GM23248 (cell line): ENCODE results near the gene SOX5. TPM values are rescaled to one million over a fixed set of nuclear protein-coding genes. Genes with fewer than 3 reads are reported as not detected.

Source experiments
- DNase-seq: peaks from one replicate; pipeline ENCODE4 v3.0.0-alpha.2; 2015
- H2AFZ ChIP-seq: fragments of 200-600 bp; sonication (generic); 2 replicates; pipeline ENCODE4 v1.6.1; 2016; ENCODE audit warnings: antibody characterized with exemption
- H3F3A ChIP-seq: fragments of 200-600 bp; sonication (generic); 2 replicates; pipeline ENCODE4 v1.6.1; 2016; ENCODE audit warnings: mild to moderate bottlenecking, antibody characterized with exemption, mixed run types; ENCODE audit not compliant: insufficient read depth
- H3K27ac ChIP-seq: fragments of 200-600 bp; sonication (generic); 2 replicates; pipeline ENCODE4 v1.5.1; 2016; ENCODE audit warnings: mild to moderate bottlenecking
- H3K27me3 ChIP-seq: fragments of 200-600 bp; sonication (generic); replicated peaks from 2 replicates; pipeline ENCODE4 v1.6.1; 2016; ENCODE audit warnings: mild to moderate bottlenecking; ENCODE audit not compliant: insufficient read depth
- H3K36me3 ChIP-seq: fragments of 200-600 bp; sonication (generic); 2 replicates; pipeline ENCODE4 v1.6.1; 2016; ENCODE audit warnings: low read depth, mild to moderate bottlenecking
- H3K4me1 ChIP-seq: fragments of 200-600 bp; sonication (generic); 2 replicates; pipeline ENCODE4 v1.6.1; 2016; ENCODE audit warnings: mild to moderate bottlenecking; ENCODE audit not compliant: insufficient read depth
- H3K4me2 ChIP-seq: fragments of 200-600 bp; sonication (generic); one replicate; pipeline ENCODE4 v1.6.1; 2016; ENCODE audit warnings: mild to moderate bottlenecking; ENCODE audit not compliant: unreplicated experiment
- H3K4me3 ChIP-seq: fragments of 200-600 bp; sonication (generic); 2 replicates; pipeline ENCODE4 v1.5.1; 2016; ENCODE audit warnings: mild to moderate bottlenecking
- H3K79me2 ChIP-seq: fragments of 200-600 bp; sonication (generic); 2 replicates; pipeline ENCODE4 v1.6.1; 2016; ENCODE audit warnings: mild to moderate bottlenecking; ENCODE audit not compliant: insufficient read depth
- H3K9ac ChIP-seq: fragments of 200-600 bp; sonication (generic); 2 replicates; pipeline ENCODE4 v1.6.1; 2016; ENCODE audit warnings: mild to moderate bottlenecking
- H3K9me2 ChIP-seq: fragments of 200-600 bp; sonication (generic); 2 replicates; pipeline ENCODE4 v1.6.1; 2016; ENCODE audit warnings: mixed run types, mild to moderate bottlenecking, moderate library complexity; ENCODE audit not compliant: insufficient read depth
- H3K9me3 ChIP-seq: fragments of 200-600 bp; sonication (generic); one replicate; pipeline ENCODE4 v1.6.1; 2017; ENCODE audit warnings: low read depth
- H4K20me1 ChIP-seq: fragments of 200-600 bp; sonication (generic); 2 replicates; pipeline ENCODE4 v1.6.0; 2016; ENCODE audit not compliant: insufficient read depth
- EZH2 ChIP-seq: fragments of 200-600 bp; sonication (generic); IDR thresholded peaks from 2 replicates; pipeline ENCODE4 v1.6.1; 2018; ENCODE audit warnings: antibody characterized with exemption, mild to moderate bottlenecking; ENCODE audit not compliant: insufficient read depth, poor library complexity, severe bottlenecking
- EZH2phosphoT487 ChIP-seq: fragments of 200-600 bp; sonication (generic); IDR thresholded peaks from 2 replicates; pipeline ENCODE4 v1.6.1; 2018; ENCODE audit warnings: antibody characterized with exemption, moderate library complexity, mild to moderate bottlenecking, low read depth; ENCODE audit not compliant: insufficient read depth
- WGBS, 2 experiments: methylation state at CpG; one replicate each; pipeline ENCODE4 v1.1.6; 2015 to 2017; ENCODE audit warnings: low lambda C conversion rate in 2 of 2, low coverage in 1 of 2; ENCODE audit errors: missing lambda C conversion rate in 2 of 2; 5-methylcytosine and 5-hydroxymethylcytosine counted together
- in situ Hi-C: fragments of 300-500 bp; cut with MboI; formaldehyde crosslinking; loops from 2 replicates; pipeline ENCODE4 v1.15.0; 2020
- polyA plus RNA-seq: library from polyadenylated mRNA; unstranded; fragments of >200 nt; fragmentation: Nextera tagmentation; extraction: Ambion mirVana; gene quantifications from 2 replicates; pipeline ENCODE4 v1.2.1, GENCODE V29; 2016
- total RNA-seq: library from RNA; depleted of rRNA; stranded (reverse); fragments of >200 nt; shearing (Covaris generic); gene quantifications from 2 replicates; pipeline ENCODE4 v1.2.3, GENCODE V29; 2014

The SOX5 gene
- total and polyA plus RNA-seq, 2 experiments from 2014 or later, result not detected

DNA sequence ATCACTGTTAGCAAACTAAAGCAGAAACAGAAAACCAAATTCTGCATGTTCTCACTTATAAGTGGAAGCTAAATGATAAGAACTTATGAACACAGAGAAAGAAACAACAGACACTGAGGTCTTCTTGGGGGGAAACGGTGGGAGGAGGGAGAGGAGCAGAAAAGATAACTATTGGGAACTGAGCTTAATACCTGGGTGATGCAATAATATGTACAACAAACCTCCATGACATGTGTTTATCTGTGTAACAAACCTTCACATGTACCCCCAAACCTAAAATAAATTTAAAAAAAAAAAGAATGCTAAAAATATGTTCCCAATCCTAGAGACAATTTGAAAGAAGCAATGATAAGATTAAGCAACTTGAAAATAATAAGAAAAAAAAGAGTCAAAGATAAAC lies 89.5 kb downstream of the SOX5 start:
- Histone ChIP-seq H2AFZ (no peak overlapping the region), H3F3A (no peaks in the 10 kb centered on the region), H3K79me2 (no peaks in the 10 kb centered on the region), H3K4me2 (no peak overlapping the region), H3K9me2 (no peaks in the 10 kb centered on the region), H3K4me3 (no peak overlapping the region), H4K20me1 (no peaks in the 10 kb centered on the region), H3K27me3 (no peaks in the 10 kb centered on the region), H3K27ac (no peak overlapping the region), H3K9ac (no peak overlapping the region), H3K36me3 (no peaks in the 10 kb centered on the region), H3K4me1 (no peaks in the 10 kb centered on the region), H3K9me3 (no peaks in the 10 kb centered on the region)
- in situ Hi-C loops, result no loop called here
- 11 to 13% methylated on average over 1 of the region's 1 CpG for WGBS, 2 experiments
- no peak for DNase-seq
- TF ChIP-seq EZH2 (no peak), EZH2phosphoT487 (no peak)

DNA sequence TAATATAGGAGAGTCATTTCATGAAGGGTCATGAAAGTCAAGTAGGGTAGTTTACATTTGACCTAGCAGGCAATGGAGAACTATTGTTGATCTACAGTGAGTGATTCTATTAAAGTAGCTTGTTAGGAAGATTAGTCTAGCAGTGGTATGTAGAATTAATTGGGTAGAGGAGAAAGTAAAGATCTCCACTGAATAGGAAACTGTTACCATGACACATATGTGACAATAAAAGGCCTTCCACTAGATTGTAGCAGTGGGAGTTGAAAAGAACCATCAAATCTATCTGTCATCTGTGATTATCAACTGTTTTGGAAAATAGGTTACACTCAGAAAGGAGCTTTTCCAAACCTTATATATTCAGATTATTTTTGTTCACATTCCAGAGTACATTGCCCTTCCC lies 92.3 kb downstream of the SOX5 start:
- in situ Hi-C loops, result no loop called here
- H2AFZ ChIP-seq, result no peak overlapping the region
- H3K9ac ChIP-seq, result no peak overlapping the region
- no peak for DNase-seq
- H3K27ac ChIP-seq, result no peak overlapping the region
- H3K4me2 ChIP-seq, result no peak overlapping the region
- H3K9me2 ChIP-seq, result no peaks in the 10 kb centered on the region
- no peaks in the 10 kb centered on the region for H3K4me1 ChIP-seq
- H3K36me3 ChIP-seq, result no peaks in the 10 kb centered on the region
- H3K79me2 ChIP-seq, result no peaks in the 10 kb centered on the region
- no peaks in the 10 kb centered on the region for H3F3A ChIP-seq
- TF ChIP-seq EZH2phosphoT487 (no peak), EZH2 (no peak)
- no peaks in the 10 kb centered on the region for H3K27me3 ChIP-seq
- H4K20me1 ChIP-seq, result no peaks in the 10 kb centered on the region
- H3K9me3 ChIP-seq, result no peaks in the 10 kb centered on the region
- H3K4me3 ChIP-seq, result no peak overlapping the region

- WGBS, 2 experiments, result 31 to 35% methylated on average over 4 of the region's 4 CpGs
- TF ChIP-seq EZH2 (no peak), EZH2phosphoT487 (no peak)
- H3K4me1 ChIP-seq, result no peaks in the 10 kb centered on the region
- no peaks in the 10 kb centered on the region for H3F3A ChIP-seq
- H3K36me3 ChIP-seq, result no peaks in the 10 kb centered on the region
- H3K27ac ChIP-seq, result no peak overlapping the region
- no peak for DNase-seq
- in situ Hi-C loops, result no loop called here
- no peaks in the 10 kb centered on the region for H3K27me3 ChIP-seq
- H3K9me3 ChIP-seq, result no peaks in the 10 kb centered on the region
- H3K79me2 ChIP-seq, result no peaks in the 10 kb centered on the region
- no peaks in the 10 kb centered on the region for H3K9me2 ChIP-seq
- no peak overlapping the region for H3K4me3 ChIP-seq
- no peak overlapping the region for H3K4me2 ChIP-seq
- no peak overlapping the region for H2AFZ ChIP-seq
- H3K9ac ChIP-seq, result no peak overlapping the region
- H4K20me1 ChIP-seq, result no peaks in the 10 kb centered on the region
Observed at GRCh38 chr12:23855813-23856212, 93.7 kb downstream of the SOX5 start.

DNA sequence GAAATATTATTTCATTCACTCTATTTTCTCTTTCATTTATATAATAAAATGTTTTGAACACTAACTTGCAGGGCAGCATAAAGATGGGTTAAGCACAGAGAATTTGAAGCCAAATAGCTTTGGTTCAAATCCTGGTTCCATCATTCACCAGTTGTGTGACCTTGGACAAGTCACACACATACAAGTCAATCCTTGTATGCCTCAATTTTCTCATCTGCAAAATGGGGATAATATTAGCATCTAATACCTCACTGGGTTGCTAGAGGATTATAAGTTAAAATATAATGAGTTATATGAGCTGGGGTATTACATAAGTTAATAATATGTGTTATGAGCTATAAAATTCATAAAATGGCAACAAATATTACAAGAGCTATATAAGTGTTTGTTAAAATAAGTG lies 94.9 kb downstream of the SOX5 start:
- Histone ChIP-seq H3K79me2 (no peaks in the 10 kb centered on the region), H3K9ac (no peak overlapping the region), H3K9me2 (no peaks in the 10 kb centered on the region), H3K4me3 (no peak overlapping the region), H3K4me2 (no peak overlapping the region), H3K27ac (no peak overlapping the region), H3K9me3 (no peaks in the 10 kb centered on the region), H3K4me1 (no peaks in the 10 kb centered on the region), H3K27me3 (no peaks in the 10 kb centered on the region), H2AFZ (no peak overlapping the region), H3F3A (no peaks in the 10 kb centered on the region), H3K36me3 (no peaks in the 10 kb centered on the region), H4K20me1 (no peaks in the 10 kb centered on the region)
- in situ Hi-C loops, result no loop called here
- no peak for DNase-seq
- no peak for TF ChIP-seq EZH2
- no peak for TF ChIP-seq EZH2phosphoT487

- Histone ChIP-seq H3F3A (no peaks in the 10 kb centered on the region), H3K9me3 (no peaks in the 10 kb centered on the region), H3K4me2 (no peak overlapping the region), H3K9me2 (no peaks in the 10 kb centered on the region), H3K79me2 (no peaks in the 10 kb centered on the region), H3K4me1 (no peaks in the 10 kb centered on the region), H3K4me3 (no peak overlapping the region), H3K27me3 (no peaks in the 10 kb centered on the region), H4K20me1 (no peaks in the 10 kb centered on the region), H3K36me3 (no peaks in the 10 kb centered on the region), H2AFZ (no peak overlapping the region), H3K27ac (no peak overlapping the region), H3K9ac (no peak overlapping the region)
- TF ChIP-seq EZH2phosphoT487 (no peak), EZH2 (no peak)
- WGBS, 2 experiments, result 7 to 9% methylated on average over 3 of the region's 3 CpGs
- no peak for DNase-seq
- in situ Hi-C loops, result no loop called here
Observed at GRCh38 chr12:23853640-23854039, 95.8 kb downstream of the SOX5 start.
